Astrocyte of the spinal cord (primary cell): Measurements from ENCODE around the gene PID1.

ENCODE experiments used
- DNase-seq: peaks from one replicate; pipeline ENCODE4 v3.0.0; 2011; ENCODE audit warnings: low read depth, low spot score
- H3K4me3 ChIP-seq: 2 replicates; pipeline ENCODE4 v1.5.1; 2011; ENCODE audit warnings: low read depth, mild to moderate bottlenecking, low read length, moderate library complexity
- CTCF ChIP-seq: IDR thresholded peaks from 2 replicates; pipeline ENCODE4 v1.5.1; 2012; ENCODE audit warnings: low read depth, mild to moderate bottlenecking, low read length, inconsistent platforms
- in situ Hi-C: cut with HindIII; loops from 2 replicates; pipeline ENCODE4 v1.10.0; 2017; ENCODE audit warnings: low sequenced_read_pairs

The PID1 gene

GRCh38 chr2:229037621-229038020, 233.5 kb downstream of the PID1 start:
- in situ Hi-C loops: no loop called here
- no peak overlapping the region for H3K4me3 ChIP-seq
- no peak for TF ChIP-seq CTCF
- DNase-seq: no peak

GRCh38 chr2:229033816-229034215, 237.3 kb downstream of the PID1 start:
- H3K4me3 ChIP-seq: no peak overlapping the region
- no peak for TF ChIP-seq CTCF
- in situ Hi-C loops: no loop called here
- no peak for DNase-seq

GRCh38 chr2:229032608-229033234, 238.4 kb downstream of the PID1 start:
- in situ Hi-C loops: no loop called here
- no peak for TF ChIP-seq CTCF
- H3K4me3 ChIP-seq: no peak overlapping the region
- no peak for DNase-seq

GRCh38 chr2:229027353-229028105, 243.6 kb downstream of the PID1 start:
- TF ChIP-seq CTCF: no peak
- no peak for DNase-seq
- in situ Hi-C loops: no loop called here
- H3K4me3 ChIP-seq: no peak overlapping the region

- in situ Hi-C loops: no loop called here
- no peak for DNase-seq
- H3K4me3 ChIP-seq: no peak overlapping the region
- no peak for TF ChIP-seq CTCF
These were observed 245.4 kb downstream of the PID1 start for GRCh38 chr2:229025653-229026052.

GRCh38 chr2:229022652-229023051, 248.4 kb downstream of the PID1 start:
- in situ Hi-C loops: no loop called here
- TF ChIP-seq CTCF: no peak
- no peak for DNase-seq
- no peak overlapping the region for H3K4me3 ChIP-seq
